ENCODE measurements around the gene OR2C3.

GRCh38 chr1:247482747-247483146 lies 53.5 kb downstream of the OR2C3 start:
- TF ChIP-seq, protein P1, sequence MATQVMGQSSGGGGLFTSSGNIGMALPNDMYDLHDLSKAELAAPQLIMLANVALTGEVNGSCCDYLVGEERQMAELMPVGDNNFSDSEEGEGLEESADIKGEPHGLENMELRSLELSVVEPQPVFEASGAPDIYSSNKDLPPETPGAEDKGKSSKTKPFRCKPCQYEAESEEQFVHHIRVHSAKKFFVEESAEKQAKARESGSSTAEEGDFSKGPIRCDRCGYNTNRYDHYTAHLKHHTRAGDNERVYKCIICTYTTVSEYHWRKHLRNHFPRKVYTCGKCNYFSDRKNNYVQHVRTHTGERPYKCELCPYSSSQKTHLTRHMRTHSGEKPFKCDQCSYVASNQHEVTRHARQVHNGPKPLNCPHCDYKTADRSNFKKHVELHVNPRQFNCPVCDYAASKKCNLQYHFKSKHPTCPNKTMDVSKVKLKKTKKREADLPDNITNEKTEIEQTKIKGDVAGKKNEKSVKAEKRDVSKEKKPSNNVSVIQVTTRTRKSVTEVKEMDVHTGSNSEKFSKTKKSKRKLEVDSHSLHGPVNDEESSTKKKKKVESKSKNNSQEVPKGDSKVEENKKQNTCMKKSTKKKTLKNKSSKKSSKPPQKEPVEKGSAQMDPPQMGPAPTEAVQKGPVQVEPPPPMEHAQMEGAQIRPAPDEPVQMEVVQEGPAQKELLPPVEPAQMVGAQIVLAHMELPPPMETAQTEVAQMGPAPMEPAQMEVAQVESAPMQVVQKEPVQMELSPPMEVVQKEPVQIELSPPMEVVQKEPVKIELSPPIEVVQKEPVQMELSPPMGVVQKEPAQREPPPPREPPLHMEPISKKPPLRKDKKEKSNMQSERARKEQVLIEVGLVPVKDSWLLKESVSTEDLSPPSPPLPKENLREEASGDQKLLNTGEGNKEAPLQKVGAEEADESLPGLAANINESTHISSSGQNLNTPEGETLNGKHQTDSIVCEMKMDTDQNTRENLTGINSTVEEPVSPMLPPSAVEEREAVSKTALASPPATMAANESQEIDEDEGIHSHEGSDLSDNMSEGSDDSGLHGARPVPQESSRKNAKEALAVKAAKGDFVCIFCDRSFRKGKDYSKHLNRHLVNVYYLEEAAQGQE (IDR thresholded peaks at IDR 0.05; ENCODE audit: low read depth, low read length), result no peak
- TF ChIP-seq NRF1 (IDR thresholded peaks at IDR 0.05; ENCODE audit: low read depth, low read length), result no peak
- TF ChIP-seq, protein P2, sequence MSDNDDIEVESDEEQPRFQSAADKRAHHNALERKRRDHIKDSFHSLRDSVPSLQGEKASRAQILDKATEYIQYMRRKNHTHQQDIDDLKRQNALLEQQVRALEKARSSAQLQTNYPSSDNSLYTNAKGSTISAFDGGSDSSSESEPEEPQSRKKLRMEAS (IDR thresholded peaks at IDR 0.05; ENCODE audit: low read depth), result no peak
- no peak for TF ChIP-seq CTCF (IDR thresholded peaks at IDR 0.05)
- TF ChIP-seq ZBTB33 (IDR thresholded peaks at IDR 0.05; ENCODE audit: borderline replicate concordance, low read depth), result no peak
- no peak for TF ChIP-seq POLR2AphosphoS5 (IDR thresholded peaks at IDR 0.05; ENCODE audit: low read depth, low read length)
- TF ChIP-seq USF2 (IDR thresholded peaks at IDR 0.05; ENCODE audit: borderline replicate concordance, low read depth, low read length), result no peak
- TF ChIP-seq SIN3A (IDR thresholded peaks at IDR 0.05; ENCODE audit: borderline replicate concordance, low read depth, low read length), result no peak
- no peak for TF ChIP-seq RAD21 (IDR thresholded peaks at IDR 0.05; ENCODE audit: low read length)
- TF ChIP-seq EP300 (IDR thresholded peaks at IDR 0.05; ENCODE audit: borderline replicate concordance in 1 of 2, low read depth in 1 of 2, low read length in 1 of 2), result no peak
- TF ChIP-seq CHD2 (IDR thresholded peaks at IDR 0.05; ENCODE audit: low read length, partially characterized antibody), result no peak

All from SK-N-SH (cell line).